Cardiac fibroblast (primary cell): ENCODE results near the gene SRGAP2C.

Experiments used
- DNase-seq, 2 donors: peaks; one replicate each; pipeline versions ENCODE4 v3.0.0 to v3.0.0-alpha.2; 2010; ENCODE audit warnings: low read depth in 2 of 2
- H3K4me3 ChIP-seq, 2 donors: replicated peaks in 1 of 2; 1 replicate in 1 of 2; 2 replicates in 1 of 2; pipeline ENCODE4 v1.5.1; 2011; ENCODE audit warnings: low read depth in 2 of 2, low read length in 2 of 2, mild to moderate bottlenecking in 2 of 2, moderate library complexity in 1 of 2
- TF ChIP-seq, protein P1 (sequence below): IDR thresholded peaks from one replicate; pipeline ENCODE4 v1.5.1; 2011; ENCODE audit warnings: low read depth, mild to moderate bottlenecking, low read length, inconsistent platforms

SRGAP2C gene

DNA sequence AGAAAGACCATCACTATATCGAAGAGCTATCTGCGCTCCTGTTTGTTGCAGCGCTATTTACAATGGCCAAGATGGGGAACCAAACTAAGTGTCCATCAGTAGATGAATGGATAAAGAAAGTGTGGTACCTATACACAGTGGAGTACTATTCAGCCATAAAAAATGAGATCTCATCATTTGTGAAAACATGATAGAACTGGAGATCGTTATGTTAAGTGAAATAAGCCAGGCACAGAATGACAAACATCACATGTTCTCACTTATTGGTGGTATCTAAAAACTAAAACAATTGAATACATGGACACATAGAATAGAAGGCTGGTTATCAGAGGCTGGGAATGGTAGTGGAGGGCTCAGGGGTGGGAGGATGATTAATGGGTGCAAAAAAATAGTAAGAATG, 256.2 kb downstream of the SRGAP2C start:
- TF ChIP-seq, protein P1, sequence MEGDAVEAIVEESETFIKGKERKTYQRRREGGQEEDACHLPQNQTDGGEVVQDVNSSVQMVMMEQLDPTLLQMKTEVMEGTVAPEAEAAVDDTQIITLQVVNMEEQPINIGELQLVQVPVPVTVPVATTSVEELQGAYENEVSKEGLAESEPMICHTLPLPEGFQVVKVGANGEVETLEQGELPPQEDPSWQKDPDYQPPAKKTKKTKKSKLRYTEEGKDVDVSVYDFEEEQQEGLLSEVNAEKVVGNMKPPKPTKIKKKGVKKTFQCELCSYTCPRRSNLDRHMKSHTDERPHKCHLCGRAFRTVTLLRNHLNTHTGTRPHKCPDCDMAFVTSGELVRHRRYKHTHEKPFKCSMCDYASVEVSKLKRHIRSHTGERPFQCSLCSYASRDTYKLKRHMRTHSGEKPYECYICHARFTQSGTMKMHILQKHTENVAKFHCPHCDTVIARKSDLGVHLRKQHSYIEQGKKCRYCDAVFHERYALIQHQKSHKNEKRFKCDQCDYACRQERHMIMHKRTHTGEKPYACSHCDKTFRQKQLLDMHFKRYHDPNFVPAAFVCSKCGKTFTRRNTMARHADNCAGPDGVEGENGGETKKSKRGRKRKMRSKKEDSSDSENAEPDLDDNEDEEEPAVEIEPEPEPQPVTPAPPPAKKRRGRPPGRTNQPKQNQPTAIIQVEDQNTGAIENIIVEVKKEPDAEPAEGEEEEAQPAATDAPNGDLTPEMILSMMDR: no peak
- H3K4me3 ChIP-seq: no peak overlapping the region
- no peak for DNase-seq
